GM12892 (cell line): ENCODE measurements around the gene HEBP2.

Source experiments
- DNase-seq: peaks from one replicate; pipeline ENCODE4 v3.0.0; 2011; ENCODE audit not compliant: insufficient read length
- FAIRE-seq: peaks from 2 replicates; lab custom pipeline; 2011; peaks lifted over from hg19 to GRCh38; lab: Jason Lieb, UNC
- POLR2A ChIP-seq: IDR thresholded peaks from 2 replicates; pipeline ENCODE4 v1.6.1; 2011; ENCODE audit warnings: low read depth, low read length, control low read depth
- POLR2AphosphoS5 ChIP-seq: IDR thresholded peaks from 2 replicates; pipeline ENCODE4 v1.6.1; 2011; ENCODE audit warnings: low read depth, low read length, control low read depth
- TAF1 ChIP-seq: IDR thresholded peaks from 2 replicates; pipeline ENCODE4 v1.6.1; 2011; ENCODE audit warnings: low read depth, mild to moderate bottlenecking, control low read depth, low read length, borderline replicate concordance

Gene HEBP2

GRCh38 chr6:138401960-138402837 is 1.8 kb upstream of the HEBP2 start:
- FAIRE-seq (no peak), DNase-seq (no peak)
- TF ChIP-seq TAF1 (no peak), POLR2AphosphoS5 (no peak), POLR2A (no peak)

- DNase-seq (no peak), FAIRE-seq (no peak)
- TF ChIP-seq POLR2A (no peak), POLR2AphosphoS5 (no peak), TAF1 (no peak)
Measured at GRCh38 chr6:138402838-138403187, 1.2 kb upstream of the HEBP2 start.

- FAIRE-seq, result no peak
- peak; percentile 38 for DNase-seq
- TF ChIP-seq POLR2AphosphoS5 (no peak), POLR2A (no peak), TAF1 (no peak)
Measured at GRCh38 chr6:138403324-138403800, 661 bp upstream of the HEBP2 start.

- TF ChIP-seq TAF1, result no peak
- TF ChIP-seq POLR2A, result no peak
- TF ChIP-seq POLR2AphosphoS5, result no peak
- DNase-seq (no peak), FAIRE-seq (no peak)
Measured at GRCh38 chr6:138404666-138405337, 779 bp downstream of the HEBP2 start.

GRCh38 chr6:138405816-138406413 is 1.9 kb downstream of the HEBP2 start:
- TF ChIP-seq TAF1 (no peak), POLR2A (no peak), POLR2AphosphoS5 (no peak)
- DNase-seq (no peak), FAIRE-seq (no peak)

- DNase-seq, result no peak
- TF ChIP-seq POLR2AphosphoS5 (no peak), TAF1 (no peak), POLR2A (no peak)
- FAIRE-seq, result no peak
Measured at GRCh38 chr6:138406443-138406842, 2.4 kb downstream of the HEBP2 start.

GRCh38 chr6:138410048-138410735 is 6.2 kb downstream of the HEBP2 start:
- no peak for DNase-seq
- TF ChIP-seq TAF1 (no peak), POLR2A (no peak), POLR2AphosphoS5 (no peak)
- no peak for FAIRE-seq

- FAIRE-seq (peak; percentile 60), DNase-seq (no peak)
- TF ChIP-seq TAF1, result no peak
- no peak for TF ChIP-seq POLR2A
- no peak for TF ChIP-seq POLR2AphosphoS5
Measured at GRCh38 chr6:138410972-138411880, 7.2 kb downstream of the HEBP2 start.

- no peak for FAIRE-seq
- DNase-seq, result no peak
- no peak for TF ChIP-seq POLR2A
- no peak for TF ChIP-seq TAF1
- no peak for TF ChIP-seq POLR2AphosphoS5
Measured at GRCh38 chr6:138415125-138415524, 11.1 kb downstream of the HEBP2 start.

GRCh38 chr6:138416206-138416605 is 12.2 kb downstream of the HEBP2 start:
- DNase-seq (no peak), FAIRE-seq (no peak)
- TF ChIP-seq POLR2AphosphoS5 (no peak), TAF1 (no peak), POLR2A (no peak)
